ENCODE data around the gene ABCA2. TPM values are rescaled to one million over a fixed set of nuclear protein-coding genes. Genes with fewer than 3 reads are reported as not detected.

ABCA2 gene
- total and polyA plus RNA-seq, 2 experiments from 2014 or later, result 7.0 to 16.0 TPM

- no peaks in the 10 kb centered on the region for H3K27me3 ChIP-seq (ENCODE audit: insufficient read depth)
- 0 out of 2 replicates have a peak, but pooled peaks cover 6% of the 10 kb centered on the region for H3K9me2 ChIP-seq (ENCODE audit: insufficient read depth)
- no peaks in the 10 kb centered on the region for H3K4me1 ChIP-seq (ENCODE audit: insufficient read depth)
- ATAC-seq (no peak), DNase-seq (ENCODE audit: low spot score) (no peak)
- Mint-ChIP-seq H3K27ac (no peak overlapping the region; the same call in 1 of the 2 replicates), H3K9me3 (peaks cover 4% of the 10 kb centered on the region; the same call in 2 of the 3 replicates), H3K36me3 (ENCODE audit: low read depth) (no peaks in the 10 kb centered on the region; the same call in 2 of the 3 replicates), H3K4me1 (no peaks in the 10 kb centered on the region; the same call in 2 of the 3 replicates), H3K4me3 (no peak overlapping the region), H3K27me3 (ENCODE audit: insufficient read depth, low read depth, poor library complexity) (peaks cover 4% of the 10 kb centered on the region)
- H3K79me2 ChIP-seq (replicated peaks; ENCODE audit: insufficient read depth), result no peaks in the 10 kb centered on the region
- no peaks in the 10 kb centered on the region for H3F3A ChIP-seq (replicated peaks; ENCODE audit: low read depth)
- no peak for TF ChIP-seq CTCF (conservative IDR thresholded peaks at IDR 0.05; ENCODE audit: low read depth in 2 of 2)
- no peak for TF ChIP-seq JUNB (IDR thresholded peaks at IDR 0.05; ENCODE audit: unreplicated experiment)
- no peak for TF ChIP-seq EZH2phosphoT487 (IDR thresholded peaks at IDR 0.05; ENCODE audit: unreplicated experiment)
- TF ChIP-seq STAT1 (IDR thresholded peaks at IDR 0.05; ENCODE audit: unreplicated experiment), result no peak
- TF ChIP-seq POLR2AphosphoS5 (IDR thresholded peaks at IDR 0.05; ENCODE audit: low read depth), result no peak
- TF ChIP-seq ZNF331 (CRISPR knock-in tag; IDR thresholded peaks at IDR 0.05; ENCODE audit: low read depth), result no peak
- no peak for TF ChIP-seq ZNF462 (CRISPR knock-in tag; IDR thresholded peaks at IDR 0.05)
- TF ChIP-seq NANOG (IDR thresholded peaks at IDR 0.05; ENCODE audit: borderline replicate concordance), result no peak
- no peak for TF ChIP-seq CREB1 (CRISPR knock-in tag; IDR thresholded peaks at IDR 0.05; ENCODE audit: low read depth)
- TF ChIP-seq ZNF114 (CRISPR knock-in tag; IDR thresholded peaks at IDR 0.05), result no peak
- TF ChIP-seq ETS1 (IDR thresholded peaks at IDR 0.05), result no peak
- no peak for TF ChIP-seq EZH2 (IDR thresholded peaks at IDR 0.05; ENCODE audit: low read depth, unreplicated experiment)
- TF ChIP-seq REST (IDR thresholded peaks at IDR 0.05; ENCODE audit: unreplicated experiment), result no peak
- H3K4me2 ChIP-seq, result no peak overlapping the region
- no peak overlapping the region for H2AFZ ChIP-seq
- no peaks in the 10 kb centered on the region for H4K20me1 ChIP-seq (replicated peaks; ENCODE audit: insufficient read depth)
- no peak overlapping the region for H3K4me3 ChIP-seq
- H3K27ac ChIP-seq (ENCODE audit: low read depth), result no peak overlapping the region
- H3K36me3 ChIP-seq (ENCODE audit: insufficient read depth), result no peaks in the 10 kb centered on the region
These were observed 67.7 kb downstream of the ABCA2 start for GRCh38 chr9:136960212-136960937.
